GM20000 (cell line): ENCODE results near the gene PLCH1.

Experiments
- DNase-seq: peaks from one replicate; pipeline ENCODE4 v3.0.0; 2012; ENCODE audit warnings: low spot score
- TF ChIP-seq, protein P1 (sequence below): IDR thresholded peaks from 2 replicates; pipeline ENCODE4 v1.5.1; 2012; ENCODE audit warnings: mild to moderate bottlenecking, control low read depth; ENCODE audit errors: extremely low read depth, missing control alignments

PLCH1 gene

DNA sequence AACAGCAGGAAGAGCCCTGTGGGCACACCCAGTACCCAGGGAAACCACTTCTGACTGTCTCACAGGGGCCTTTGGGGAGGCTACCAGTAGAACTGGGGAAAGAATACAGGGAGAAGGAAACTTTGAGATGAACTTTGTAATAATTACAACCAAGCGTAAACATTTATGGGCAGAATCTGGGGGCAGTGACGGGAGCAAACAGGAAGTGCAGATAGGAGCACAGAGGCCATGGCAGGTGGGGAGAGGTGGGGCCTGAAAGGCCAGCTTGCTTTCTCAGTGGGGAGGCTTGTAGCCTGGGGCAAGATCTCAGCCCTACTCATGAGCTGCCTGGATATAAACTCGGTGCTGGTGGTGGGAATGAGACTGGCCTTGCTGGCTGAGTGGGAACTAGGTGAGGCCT is 209.8 kb downstream of the PLCH1 start:
- DNase-seq, result no peak
- TF ChIP-seq, protein P1, sequence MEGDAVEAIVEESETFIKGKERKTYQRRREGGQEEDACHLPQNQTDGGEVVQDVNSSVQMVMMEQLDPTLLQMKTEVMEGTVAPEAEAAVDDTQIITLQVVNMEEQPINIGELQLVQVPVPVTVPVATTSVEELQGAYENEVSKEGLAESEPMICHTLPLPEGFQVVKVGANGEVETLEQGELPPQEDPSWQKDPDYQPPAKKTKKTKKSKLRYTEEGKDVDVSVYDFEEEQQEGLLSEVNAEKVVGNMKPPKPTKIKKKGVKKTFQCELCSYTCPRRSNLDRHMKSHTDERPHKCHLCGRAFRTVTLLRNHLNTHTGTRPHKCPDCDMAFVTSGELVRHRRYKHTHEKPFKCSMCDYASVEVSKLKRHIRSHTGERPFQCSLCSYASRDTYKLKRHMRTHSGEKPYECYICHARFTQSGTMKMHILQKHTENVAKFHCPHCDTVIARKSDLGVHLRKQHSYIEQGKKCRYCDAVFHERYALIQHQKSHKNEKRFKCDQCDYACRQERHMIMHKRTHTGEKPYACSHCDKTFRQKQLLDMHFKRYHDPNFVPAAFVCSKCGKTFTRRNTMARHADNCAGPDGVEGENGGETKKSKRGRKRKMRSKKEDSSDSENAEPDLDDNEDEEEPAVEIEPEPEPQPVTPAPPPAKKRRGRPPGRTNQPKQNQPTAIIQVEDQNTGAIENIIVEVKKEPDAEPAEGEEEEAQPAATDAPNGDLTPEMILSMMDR, result no peak

DNA sequence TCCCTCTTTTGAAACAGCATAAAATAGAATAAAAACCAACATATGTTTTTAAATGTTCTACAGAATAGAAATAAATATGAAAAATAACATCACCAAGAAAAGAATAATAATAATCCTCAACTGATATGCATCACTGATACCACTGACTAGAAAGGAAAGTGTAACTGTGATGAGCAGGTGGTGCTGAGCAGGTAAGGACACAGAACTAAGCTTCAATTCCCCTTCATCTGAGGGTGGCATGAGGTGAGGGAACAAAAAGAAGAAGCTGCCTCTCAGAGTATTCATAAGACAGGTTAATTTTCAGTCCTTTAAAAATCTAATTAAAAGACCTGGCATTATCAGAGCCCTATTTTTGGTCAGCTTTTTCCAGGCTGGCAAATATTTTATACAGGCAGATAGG is 216.3 kb downstream of the PLCH1 start:
- DNase-seq, result no peak
- TF ChIP-seq, protein P1, result no peak

DNA sequence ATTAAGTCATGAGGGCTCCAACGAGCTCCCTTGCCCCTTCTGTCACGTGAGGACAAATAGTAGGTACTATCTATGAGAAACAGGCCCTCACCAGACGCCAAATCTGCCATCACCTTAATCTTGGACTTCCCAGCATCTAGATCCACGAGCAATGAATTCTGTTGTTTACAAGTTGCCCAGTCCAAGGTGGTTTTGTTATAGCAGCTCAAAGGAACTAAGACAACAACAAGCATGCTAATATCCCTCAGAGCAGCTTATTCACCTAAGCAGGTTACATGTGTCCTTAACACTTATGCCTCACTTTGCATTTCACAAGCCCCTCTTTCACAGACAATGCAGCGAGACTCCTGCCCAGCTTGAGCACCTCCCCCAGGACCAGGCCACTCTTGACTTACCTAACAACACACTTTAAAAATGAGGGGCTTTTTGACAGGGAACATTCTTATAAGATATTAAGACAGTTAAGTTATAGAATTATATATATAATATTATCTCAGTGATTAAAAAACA is 219.5 kb downstream of the PLCH1 start:
- no peak for DNase-seq
- TF ChIP-seq, protein P1, result no peak

DNA sequence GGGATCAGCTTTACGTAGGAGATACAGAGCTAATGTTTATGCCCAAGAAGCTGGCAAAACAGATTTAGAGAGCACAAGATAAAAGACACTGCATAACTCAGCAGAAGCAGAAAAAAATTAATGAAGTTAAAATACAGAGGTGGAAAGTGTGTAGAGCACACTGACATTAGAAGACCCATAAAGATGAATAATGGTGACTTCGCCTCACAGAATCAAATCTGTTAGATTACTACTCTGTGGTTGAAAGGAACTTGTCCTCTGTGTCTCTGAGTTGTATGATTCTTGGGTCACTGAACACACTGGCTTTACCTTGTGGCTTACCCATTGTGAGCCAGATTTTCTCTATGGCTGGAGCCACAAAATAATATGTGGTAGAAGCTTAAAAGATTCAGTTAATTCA is 224.4 kb downstream of the PLCH1 start:
- no peak for DNase-seq
- TF ChIP-seq, protein P1, result no peak

DNA sequence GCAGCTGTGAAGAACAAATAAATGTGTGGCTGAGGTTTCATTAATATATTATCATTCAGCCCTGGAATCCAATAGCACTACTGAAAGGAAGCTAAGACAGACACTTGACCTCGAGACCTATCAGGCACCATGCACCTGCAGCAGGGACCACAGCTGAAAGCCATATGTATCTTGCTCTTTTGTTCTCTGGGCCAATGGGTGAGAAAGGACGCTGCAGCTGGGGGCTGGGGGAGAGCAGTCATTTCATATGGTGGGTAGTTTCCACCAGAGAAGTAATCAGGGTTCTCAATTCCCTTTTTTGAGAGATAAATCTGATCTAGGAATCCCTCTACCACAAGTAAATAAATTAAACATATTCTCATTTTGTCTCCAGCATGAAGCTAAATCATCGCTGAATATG is 225.8 kb downstream of the PLCH1 start:
- TF ChIP-seq, protein P1, result no peak

DNA sequence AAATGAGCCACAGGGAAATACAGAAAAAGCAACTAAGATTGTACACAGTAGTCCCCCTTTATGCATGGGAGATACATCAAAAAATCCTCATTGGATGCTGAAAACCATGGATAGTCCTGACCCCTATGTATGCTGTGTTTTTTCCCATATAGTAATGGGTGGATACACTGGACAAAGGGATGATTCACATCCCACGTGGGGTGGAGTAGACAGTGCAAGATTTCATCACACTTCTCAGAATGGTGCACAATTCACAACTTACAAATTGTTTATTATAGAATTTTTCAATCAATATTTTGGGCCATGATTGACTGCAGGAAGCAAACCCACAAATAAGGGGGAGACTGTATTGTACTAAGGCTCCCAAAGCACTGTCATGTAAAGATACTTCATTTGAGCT is 227.0 kb downstream of the PLCH1 start:
- DNase-seq, result no peak
- TF ChIP-seq, protein P1, result no peak

More for the DNA sequence above, 225.8 kb downstream of the PLCH1 start:
- DNase-seq, result peak; percentile 24

DNA sequence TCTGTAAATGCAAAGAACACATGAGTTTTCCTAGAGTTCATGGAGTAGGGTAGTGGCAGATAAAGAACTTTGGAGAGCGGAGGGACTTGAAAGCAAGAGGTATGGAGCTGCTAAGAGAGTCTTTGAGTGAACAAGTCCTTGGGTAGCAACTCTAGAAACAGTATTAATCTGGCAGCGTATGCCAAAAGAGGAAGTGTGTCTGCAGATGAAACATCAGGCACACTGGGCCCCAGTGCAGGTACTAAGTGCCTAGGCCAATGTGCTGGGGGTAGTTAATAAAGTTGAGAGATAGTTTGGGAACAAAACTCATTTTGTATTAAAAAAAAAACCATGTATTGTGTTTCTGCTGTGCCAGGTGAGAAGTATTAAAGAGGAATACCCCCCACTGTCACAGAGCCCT is 228.4 kb downstream of the PLCH1 start:
- DNase-seq, result no peak
- TF ChIP-seq, protein P1, result no peak
